Upper lobe of left lung (tissue), 4 donors: ENCODE data around the gene IWS1.

Experiments
- CTCF ChIP-seq, 6 experiments: fragments of 450-650 bp in 4 of 6; fragments of 200-600 bp in 2 of 6; sonication (generic) in 2 of 6; IDR thresholded peaks; one replicate each; pipeline ENCODE4 v1.5.1; 2016 to 2019; ENCODE audit warnings: antibody characterized with exemption in 6 of 6
- EP300 ChIP-seq, 4 donors: sonication (generic); formaldehyde crosslinking; IDR thresholded peaks; one replicate each; pipeline ENCODE4 v1.5.1; 2017; ENCODE audit warnings: antibody characterized with exemption in 4 of 4, control low read depth in 2 of 4
- POLR2A ChIP-seq, 4 donors: fragments of 450-650 bp; IDR thresholded peaks; one replicate each; pipeline ENCODE4 v1.5.1; 2016 to 2017; ENCODE audit warnings: antibody characterized with exemption in 4 of 4, mild to moderate bottlenecking in 2 of 4

- TF ChIP-seq POLR2A (IDR thresholded peaks at IDR 0.05) (no peak), CTCF (IDR thresholded peaks at IDR 0.05) (no peak), EP300 (IDR thresholded peaks at IDR 0.05) (no peak)
Measured at GRCh38 chr2:127449414-127449813, 76.9 kb downstream of the IWS1 start.
